Left ventricle myocardium inferior (tissue), 1 donor: ENCODE results near the gene NMNAT2. TPM values are rescaled to one million over a fixed set of nuclear protein-coding genes. Genes with fewer than 3 reads are reported as not detected.

Experiments
- DNase-seq: peaks from one replicate; pipeline ENCODE4 v3.0.0-alpha.2; 2020
- H3K27ac ChIP-seq: fragments of 200-600 bp; replicated peaks from 2 replicates; pipeline ENCODE4 v1.8.0; 2021
- H3K27me3 ChIP-seq: fragments of 200-600 bp; 2 replicates; pipeline ENCODE4 v1.8.0; 2021; ENCODE audit warnings: low read depth
- H3K36me3 ChIP-seq: fragments of 200-600 bp; 2 replicates; pipeline ENCODE4 v1.8.0; 2021
- H3K4me1 ChIP-seq: fragments of 200-600 bp; 2 replicates; pipeline ENCODE4 v1.8.0; 2021
- H3K4me3 ChIP-seq: fragments of 200-600 bp; 2 replicates; pipeline ENCODE4 v1.8.0; 2021; ENCODE audit warnings: mild to moderate bottlenecking, moderate library complexity
- H3K9me3 ChIP-seq: fragments of 200-600 bp; replicated peaks from 2 replicates; pipeline ENCODE4 v1.8.0; 2021
- CTCF ChIP-seq: fragments of 200-600 bp; IDR thresholded peaks from 2 replicates; pipeline ENCODE4 v1.8.0; 2021; ENCODE audit warnings: antibody characterized with exemption, mild to moderate bottlenecking, borderline replicate concordance
- intact Hi-C: fragments of 100-400 bp; cut with micrococcal nuclease; formaldehyde crosslinking; loops from one replicate; pipeline ENCODE4 v1.11.0; 2022
- total RNA-seq: library from RNA; stranded (reverse); fragmentation: NEBNext Ultra II Directional; extraction: Animal tissue kit (Norgen Biotek cat#: 25700); gene quantifications from one replicate; pipeline ENCODE4 v1.2.1, GENCODE V29; 2021
- donor health status: DM: no; HTN: yes; CAD: no; lungs with severe emphysema.

Gene NMNAT2
- total RNA-seq, 1 donor from 2014 or later = 3.4 TPM

- no peak for DNase-seq
- H3K9me3 ChIP-seq = no peaks in the 10 kb centered on the region
- H3K36me3 ChIP-seq = no peaks in the 10 kb centered on the region
- no peak overlapping the region for H3K27ac ChIP-seq
- intact Hi-C loops = no loop called here
- no peak overlapping the region for H3K4me3 ChIP-seq
- no peaks in the 10 kb centered on the region for H3K27me3 ChIP-seq
- H3K4me1 ChIP-seq = peaks cover 20% of the 10 kb centered on the region
- TF ChIP-seq CTCF = no peak
Measured at GRCh38 chr1:183215936-183216335, 202.2 kb downstream of the NMNAT2 start.

- no peak for DNase-seq
- Histone ChIP-seq H3K4me1 (peaks cover 20% of the 10 kb centered on the region), H3K27me3 (no peaks in the 10 kb centered on the region), H3K4me3 (no peak overlapping the region), H3K36me3 (no peaks in the 10 kb centered on the region), H3K9me3 (no peaks in the 10 kb centered on the region), H3K27ac (no peak overlapping the region)
- intact Hi-C loops = no loop called here
- TF ChIP-seq CTCF = no peak
Measured at GRCh38 chr1:183215076-183215720, 203.0 kb downstream of the NMNAT2 start.

- no peak overlapping the region for H3K27ac ChIP-seq
Measured at GRCh38 chr1:183214021-183214970, 203.9 kb downstream of the NMNAT2 start.

GRCh38 chr1:183212870-183213269, 205.3 kb downstream of the NMNAT2 start:
- Histone ChIP-seq H3K4me1 (peaks cover 4% of the 10 kb centered on the region), H3K9me3 (no peaks in the 10 kb centered on the region), H3K36me3 (no peaks in the 10 kb centered on the region), H3K27ac (no peak overlapping the region), H3K4me3 (no peak overlapping the region), H3K27me3 (no peaks in the 10 kb centered on the region)
- DNase-seq = no peak
- TF ChIP-seq CTCF = no peak
- intact Hi-C loops = no loop called here

More at GRCh38 chr1:183214021-183214970, 203.9 kb downstream of the NMNAT2 start:
- intact Hi-C loops = no loop called here
- no peak for TF ChIP-seq CTCF
- H3K36me3 ChIP-seq = no peaks in the 10 kb centered on the region
- H3K4me1 ChIP-seq = peaks cover 19% of the 10 kb centered on the region
- no peak overlapping the region for H3K4me3 ChIP-seq
- DNase-seq = no peak
- no peaks in the 10 kb centered on the region for H3K9me3 ChIP-seq
- H3K27me3 ChIP-seq = no peaks in the 10 kb centered on the region

GRCh38 chr1:183210681-183211080, 207.5 kb downstream of the NMNAT2 start:
- no peak for DNase-seq
- H3K27ac ChIP-seq = no peak overlapping the region
- H3K27me3 ChIP-seq = no peaks in the 10 kb centered on the region
- no peak for TF ChIP-seq CTCF
- H3K36me3 ChIP-seq = no peaks in the 10 kb centered on the region
- no peak overlapping the region for H3K4me3 ChIP-seq
- H3K9me3 ChIP-seq = no peaks in the 10 kb centered on the region
- no peaks in the 10 kb centered on the region for H3K4me1 ChIP-seq
- intact Hi-C loops = no loop called here
